Stimulated activated CD4-positive, alpha-beta T cell treated with anti-CD3 and anti-CD28 coated beads, Interleukin-4, amount 100 ng/mL, for 4 hours (primary cell): ENCODE results near the gene FOXM1.
"Not testable (repeated sequence)": the region's sequence is repeated elsewhere in the genome, so short reads cannot be mapped to it uniquely, and the experiment has no call there.

ENCODE experiments used
- DNase-seq, 2 experiments: peaks; one replicate each; pipeline ENCODE4 v3.0.0-alpha.2; 2020

The FOXM1 gene

DNA sequence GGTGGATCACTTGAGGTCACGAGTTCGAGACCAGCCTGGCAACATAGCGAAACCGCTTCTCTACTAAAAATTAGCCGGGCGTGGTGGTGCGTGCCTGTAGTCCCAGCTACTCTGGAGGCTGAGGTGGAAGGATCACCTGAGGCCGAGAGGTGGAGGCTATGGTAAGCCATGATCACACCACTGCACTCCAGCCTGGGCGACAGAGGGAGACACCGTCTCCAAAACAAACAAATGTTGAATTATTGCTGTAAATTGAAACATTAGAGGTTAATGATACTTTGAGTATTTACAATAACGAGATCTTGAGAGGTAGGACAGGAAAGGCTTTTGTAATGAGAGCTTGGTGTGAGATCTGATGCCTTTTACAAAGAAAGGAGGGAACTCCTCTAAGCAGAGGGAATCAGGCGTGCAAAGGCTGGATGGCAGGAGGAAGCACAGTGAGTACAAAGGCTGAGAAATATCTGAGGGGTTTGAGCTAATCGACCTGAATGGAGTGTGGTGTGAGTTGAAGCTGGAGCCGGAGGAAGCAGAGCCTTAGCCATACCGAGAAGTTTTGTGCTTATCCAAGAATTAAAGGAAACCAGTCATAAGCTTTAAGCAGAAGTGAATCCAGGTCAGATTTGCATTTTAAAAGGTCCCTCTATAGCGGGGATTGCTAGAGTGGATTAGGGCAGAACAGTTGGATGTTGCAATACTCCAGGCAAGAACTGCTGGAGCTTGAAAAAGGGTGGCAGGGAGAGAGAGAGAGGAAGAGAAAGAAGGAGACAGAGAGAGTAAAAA, 1.2 kb upstream of the FOXM1 start:
- no peak for DNase-seq

DNA sequence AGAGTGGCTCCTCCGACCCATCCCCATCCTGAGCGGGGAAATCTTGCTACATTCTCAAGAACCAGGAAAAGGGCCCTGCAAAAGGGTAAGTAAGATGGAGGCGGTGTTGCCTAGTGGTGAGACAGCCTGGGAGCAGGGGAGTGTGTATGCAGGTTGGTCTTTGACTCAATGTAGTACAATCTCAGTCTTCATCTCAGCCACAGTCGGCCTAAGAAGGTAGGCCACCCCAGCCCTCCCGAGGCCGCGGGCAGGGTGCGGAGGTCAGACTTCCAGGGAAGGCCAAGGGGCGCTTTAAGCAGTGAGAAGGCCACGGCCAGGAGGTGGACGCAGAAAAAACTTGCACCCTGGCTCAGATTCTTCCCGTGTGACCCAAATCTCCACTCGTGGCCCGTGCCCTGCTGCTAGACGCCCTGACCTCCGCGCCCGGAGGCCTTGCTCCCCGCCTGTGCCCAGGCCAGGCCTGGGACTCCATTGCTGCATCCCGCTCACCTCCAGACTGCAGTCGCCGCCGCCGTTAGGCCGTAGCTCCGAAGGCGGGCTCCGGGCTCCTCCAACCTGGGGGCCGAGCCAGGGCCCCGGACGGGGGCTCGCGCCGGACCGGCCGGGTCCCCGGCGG, 435 bp downstream of the FOXM1 start:
- no peak for DNase-seq

- DNase-seq, result not testable (repeated sequence)
Observed at GRCh38 chr12:2868986-2869632, 7.9 kb downstream of the FOXM1 start.

GRCh38 chr12:2864198-2864597, 12.8 kb downstream of the FOXM1 start:
- DNase-seq, result no peak

- DNase-seq, result not testable (repeated sequence)
Observed at GRCh38 chr12:2863402-2863801, 13.6 kb downstream of the FOXM1 start.

GRCh38 chr12:2862876-2863275, 14.1 kb downstream of the FOXM1 start:
- no peak for DNase-seq

GRCh38 chr12:2860170-2860569, 16.8 kb downstream of the FOXM1 start:
- DNase-seq, result no peak

GRCh38 chr12:2858944-2859421, 18.0 kb downstream of the FOXM1 start:
- DNase-seq, result no peak

DNA sequence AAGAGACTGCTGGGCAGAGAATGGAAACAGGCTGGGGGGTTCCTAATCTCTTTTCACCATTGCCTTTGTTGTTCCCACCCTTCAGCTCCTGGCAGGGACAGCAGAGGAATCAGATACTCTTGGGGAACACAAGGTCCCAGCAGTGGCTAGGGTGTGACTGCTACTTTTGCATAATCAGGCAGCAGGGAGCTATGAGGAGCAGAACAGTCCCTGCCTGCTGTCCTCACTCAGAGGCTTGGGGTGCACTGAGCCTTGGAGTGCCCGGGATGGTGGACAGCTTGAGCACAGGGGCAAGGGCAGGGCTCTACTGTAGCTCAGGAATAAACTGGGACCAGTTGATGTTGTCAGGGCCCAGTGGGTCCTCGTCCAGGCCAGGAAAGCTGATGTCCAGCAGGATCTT, 18.6 kb downstream of the FOXM1 start:
- DNase-seq, result no peak

DNA sequence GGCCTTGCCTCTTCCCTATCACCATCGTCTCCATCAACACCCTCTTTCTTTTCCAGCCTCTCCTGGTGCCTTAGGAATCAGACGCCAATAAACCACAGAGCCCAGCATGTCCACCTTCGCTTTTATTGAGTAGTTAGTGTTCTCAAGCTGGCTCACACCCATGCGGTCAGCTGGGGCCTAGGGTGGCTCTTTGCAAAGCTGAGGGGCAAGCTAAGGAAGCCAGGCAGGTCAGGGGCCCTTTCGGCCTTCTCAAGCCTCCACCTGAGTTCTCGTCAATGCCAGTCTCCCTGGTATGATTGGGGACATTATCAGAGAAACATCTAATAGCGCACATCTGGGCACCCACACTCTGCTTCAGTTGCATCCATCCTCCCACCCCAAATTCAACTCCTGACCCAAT, 19.4 kb downstream of the FOXM1 start:
- no peak for DNase-seq

- no peak for DNase-seq
Observed at GRCh38 chr12:2857021-2857431, 19.9 kb downstream of the FOXM1 start, which contains the start of gene TEX52. TEX52 (minus strand) TSS chr12:2857039; CDS start chr12:2857026, 13 bp downstream.

DNA sequence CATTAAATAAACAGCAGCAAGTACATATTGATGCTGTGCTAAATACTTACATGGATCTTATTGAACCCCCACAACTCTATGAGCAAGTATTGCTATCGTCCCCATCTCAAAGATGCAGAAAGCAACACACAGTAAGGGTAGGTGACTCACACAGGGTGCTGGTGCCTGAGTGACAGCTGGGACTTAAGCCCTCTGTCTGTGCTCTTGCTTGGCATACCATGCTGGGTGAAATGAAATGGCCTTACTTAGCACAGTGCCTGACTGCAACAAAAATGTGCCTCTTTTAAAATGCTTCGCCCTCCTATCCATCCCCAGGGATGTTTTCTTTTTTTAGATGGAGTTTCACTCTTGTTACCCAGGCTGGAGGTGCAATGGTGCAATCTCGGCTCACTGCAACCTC, 20.9 kb downstream of the FOXM1 start:
- no peak for DNase-seq

GRCh38 chr12:2855546-2855945, 21.4 kb downstream of the FOXM1 start:
- DNase-seq, result no peak

GRCh38 chr12:2854669-2855453, 22.1 kb downstream of the FOXM1 start:
- DNase-seq, result no peak

DNA sequence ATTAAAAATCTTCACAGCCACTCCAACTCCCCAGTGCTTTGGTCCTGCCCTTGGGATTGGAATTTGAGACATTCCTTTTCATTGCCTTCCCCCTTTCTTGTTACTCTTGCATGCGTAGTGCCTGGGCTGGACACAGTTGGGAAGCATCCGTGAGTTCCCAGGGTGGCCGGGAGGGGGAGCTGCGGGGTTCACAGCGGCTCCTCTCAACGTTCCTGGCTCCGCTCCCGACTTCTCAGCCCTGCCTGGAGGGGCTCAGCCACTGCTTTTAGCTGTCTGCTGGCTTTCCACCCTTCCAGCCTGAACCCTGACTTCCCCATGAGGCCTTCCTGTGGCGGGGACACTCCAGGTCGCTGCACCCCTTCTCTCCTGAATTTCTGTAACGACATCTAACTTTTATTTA, 23.3 kb downstream of the FOXM1 start:
- DNase-seq, result peak; percentile 10 to 49

DNA sequence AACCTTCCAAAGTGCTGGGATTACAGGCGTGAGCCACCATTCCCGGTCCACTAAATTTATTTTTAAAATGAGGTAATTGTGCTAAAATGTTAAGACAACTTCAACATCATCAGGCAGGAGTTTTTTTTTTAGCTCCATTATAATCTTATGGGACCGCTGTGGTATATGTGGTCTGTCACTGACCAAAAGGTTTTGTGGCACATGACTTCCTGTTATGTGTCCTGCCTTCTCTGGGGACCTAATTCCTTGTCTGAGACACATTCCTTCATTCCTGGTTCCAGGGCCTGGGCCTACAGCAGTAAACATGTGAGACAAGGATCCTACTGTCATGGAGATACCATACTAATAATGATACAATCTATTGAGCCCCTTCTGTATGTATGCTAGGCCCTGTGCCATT, 25.0 kb downstream of the FOXM1 start:
- DNase-seq, result no peak

DNA sequence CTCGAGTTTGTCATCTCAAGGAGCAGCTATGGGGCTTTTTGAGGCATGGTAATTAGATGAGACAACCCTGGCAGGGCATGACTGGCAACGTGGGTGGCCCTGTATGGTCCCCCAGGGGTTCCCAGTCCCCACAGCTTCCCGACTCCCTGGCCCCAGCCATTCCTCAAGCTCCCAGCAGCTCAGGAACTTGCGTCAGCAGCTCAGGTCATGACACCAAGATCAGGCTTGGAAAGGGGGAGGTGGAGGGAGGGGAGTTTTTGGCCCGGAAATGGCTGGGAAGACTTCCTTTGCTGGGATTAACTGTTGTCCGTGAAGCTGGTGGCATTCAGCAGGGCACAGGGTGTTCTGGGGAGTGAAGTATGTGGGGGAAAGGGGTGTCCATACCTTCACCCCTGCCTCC, 31.7 kb downstream of the FOXM1 start:
- no peak for DNase-seq

GRCh38 chr12:2844786-2845185, 32.2 kb downstream of the FOXM1 start:
- DNase-seq, result no peak

DNA sequence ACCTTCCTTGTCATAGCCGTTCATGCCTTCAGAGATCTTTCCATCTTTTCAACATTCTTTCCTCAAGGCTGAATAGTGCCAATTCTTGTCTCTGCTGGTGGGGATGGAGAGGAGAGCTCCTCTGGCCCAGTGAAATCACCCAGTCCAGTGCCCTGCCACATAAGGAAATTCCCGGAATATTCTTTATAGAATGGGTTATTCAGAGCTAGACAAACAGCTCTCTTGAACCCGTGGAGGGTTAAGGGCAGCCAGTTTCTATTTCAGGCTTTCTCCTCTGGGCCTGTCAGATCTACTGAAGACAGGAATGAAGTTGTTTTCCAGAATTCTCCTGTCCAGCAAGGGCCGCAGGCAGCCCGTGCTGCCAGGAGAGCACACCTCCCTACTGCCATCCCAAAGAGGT, 34.0 kb downstream of the FOXM1 start:
- DNase-seq, result no peak

- no peak for DNase-seq
Observed at GRCh38 chr12:2841056-2841650, 35.8 kb downstream of the FOXM1 start.

GRCh38 chr12:2836574-2836973, 40.4 kb downstream of the FOXM1 start:
- DNase-seq, result no peak

- no peak for DNase-seq
Observed at GRCh38 chr12:2835691-2836403, 41.1 kb downstream of the FOXM1 start.
